ENCODE results near the gene FCRLB. TPM values are rescaled to one million over a fixed set of nuclear protein-coding genes. Genes with fewer than 3 reads are reported as not detected.

The FCRLB gene
- total RNA-seq, result 1.9 TPM

GRCh38 chr1:161720956-161721737 is at the start of gene FCRLB:
Gene FCRLB, plus strand, starts transcription at chr1:161721544. Its CDS starts 1,129 bp downstream, at chr1:161722673.

GRCh38 chr1:161706482-161707347 is 14.6 kb upstream of the FCRLB start, which contains the start of gene FCRLA:
Gene FCRLA, plus strand, starts transcription at chr1:161707229. Its CDS starts 36 bp downstream, at chr1:161707265.

GRCh38 chr1:161749509-161750407 is 28.4 kb downstream of the FCRLB start, which contains the start of gene DUSP12:
Gene DUSP12, plus strand, starts transcription at chr1:161749786. Its CDS starts 16 bp downstream, at chr1:161749802.

GRCh38 chr1:161766102-161766981 is 45.0 kb downstream of the FCRLB start, which contains the start of gene ATF6:
Gene ATF6, plus strand, starts transcription at chr1:161766320. Its CDS starts 41 bp downstream, at chr1:161766361.

Small RNA genes lying within 50 kb of the gene (small RNA-seq; reads per million reads assigned to genes)
- gene RF00019 (ENCODE audit: low replicate concordance), result not detected
- not detected for gene RN7SL466P (ENCODE audit: low replicate concordance)

Other genes with a start within 250 kb of the FCRLB start
- gene FCGR2A, start 216.1 kb upstream of the FCRLB start, total RNA-seq, result 6.3 TPM
- 0.94 TPM for gene HSPA6, start 197.0 kb upstream of the FCRLB start, total RNA-seq
- gene FCGR3A, start 171.7 kb upstream of the FCRLB start, total RNA-seq, result 4.1 TPM
- 0.63 TPM for gene FCGR3B, start 90.4 kb upstream of the FCRLB start, total RNA-seq
- gene FCGR2B, start 58.4 kb upstream of the FCRLB start, total RNA-seq, result not detected
- gene FCRLA, start 14.3 kb upstream of the FCRLB start, total RNA-seq, result not detected
- 104 TPM for gene DUSP12, start 28.2 kb downstream of the FCRLB start, total RNA-seq
- 29.4 TPM for gene ATF6, start 44.8 kb downstream of the FCRLB start, total RNA-seq

Measured in parietal lobe (tissue), 2 donors.